Stimulated activated CD4-positive, alpha-beta T cell treated with anti-CD3 and anti-CD28 coated beads, Interleukin-12 subunit alpha, Interleukin-12 subunit beta, amount 100 ng/mL, for 4 hours (primary cell): ENCODE measurements around the gene SFT2D3.
"Not testable (repeated sequence)": the region's sequence is repeated elsewhere in the genome, so short reads cannot be mapped to it uniquely, and the experiment has no call there.

Experiments
- DNase-seq: peaks from one replicate; pipeline ENCODE4 v3.0.0-alpha.2; 2020

Gene SFT2D3

GRCh38 chr2:127712999-127713398 lies 11.7 kb downstream of the SFT2D3 start:
- no peak for DNase-seq

GRCh38 chr2:127713562-127713961 lies 12.3 kb downstream of the SFT2D3 start:
- no peak for DNase-seq

GRCh38 chr2:127715778-127716449 lies 14.6 kb downstream of the SFT2D3 start:
- DNase-seq: no peak

GRCh38 chr2:127718271-127718670 lies 17.0 kb downstream of the SFT2D3 start:
- no peak for DNase-seq

GRCh38 chr2:127719301-127720218 lies 18.3 kb downstream of the SFT2D3 start:
- no peak for DNase-seq

- DNase-seq: no peak
Measured at GRCh38 chr2:127721311-127721977, 20.1 kb downstream of the SFT2D3 start.

- no peak for DNase-seq
Measured at GRCh38 chr2:127721978-127722355, 20.7 kb downstream of the SFT2D3 start.

- DNase-seq: no peak
Measured at GRCh38 chr2:127722807-127723206, 21.5 kb downstream of the SFT2D3 start.

- DNase-seq: no peak
Measured at GRCh38 chr2:127726158-127726880, 25.0 kb downstream of the SFT2D3 start.

GRCh38 chr2:127733113-127733815 lies 32.0 kb downstream of the SFT2D3 start:
- DNase-seq: no peak

- DNase-seq: no peak
Measured at GRCh38 chr2:127733816-127734537, 32.7 kb downstream of the SFT2D3 start.

- no peak for DNase-seq
Measured at GRCh38 chr2:127735044-127735443, 33.7 kb downstream of the SFT2D3 start.

GRCh38 chr2:127735537-127736399 lies 34.5 kb downstream of the SFT2D3 start:
- no peak for DNase-seq

GRCh38 chr2:127737892-127738291 lies 36.6 kb downstream of the SFT2D3 start:
- DNase-seq: no peak

GRCh38 chr2:127739800-127740199 lies 38.5 kb downstream of the SFT2D3 start:
- DNase-seq: no peak

GRCh38 chr2:127740665-127741288 lies 39.5 kb downstream of the SFT2D3 start:
- no peak for DNase-seq

- no peak for DNase-seq
Measured at GRCh38 chr2:127743477-127744026, 42.3 kb downstream of the SFT2D3 start.

GRCh38 chr2:127747621-127748020 lies 46.3 kb downstream of the SFT2D3 start:
- no peak for DNase-seq

GRCh38 chr2:127749537-127749936 lies 48.2 kb downstream of the SFT2D3 start:
- DNase-seq: not testable (repeated sequence)

- no peak for DNase-seq
Measured at GRCh38 chr2:127753374-127753773, 52.1 kb downstream of the SFT2D3 start.
